Endodermal cell (in vitro differentiated cells): Measurements from ENCODE around the gene AMFR. TPM values are rescaled to one million over a fixed set of nuclear protein-coding genes. Genes with fewer than 3 reads are reported as not detected.

Source experiments
- DNase-seq: peaks from one replicate; pipeline ENCODE4 v3.0.0-alpha.2; 2017
- H3K27ac ChIP-seq: 2 replicates; pipeline ENCODE4 v1.5.1; 2013; ENCODE audit warnings: mild to moderate bottlenecking, low read depth, low read length, moderate library complexity
- H3K27me3 ChIP-seq: 2 replicates; pipeline ENCODE4 v1.6.1; 2013; ENCODE audit warnings: mild to moderate bottlenecking, low read length, moderate library complexity; ENCODE audit not compliant: insufficient read depth, control insufficient read depth, poor library complexity, severe bottlenecking
- H3K36me3 ChIP-seq: 2 replicates; pipeline ENCODE4 v1.7.0; 2013; ENCODE audit warnings: mild to moderate bottlenecking, low read length, moderate library complexity; ENCODE audit not compliant: control insufficient read depth, insufficient read depth
- H3K4me1 ChIP-seq: one replicate; pipeline ENCODE4 v1.7.0; 2013; ENCODE audit warnings: low read length; ENCODE audit not compliant: control insufficient read depth, insufficient read depth
- H3K4me3 ChIP-seq: 2 replicates; pipeline ENCODE4 v1.5.1; 2013; ENCODE audit warnings: mild to moderate bottlenecking, low read length, moderate library complexity
- H3K9ac ChIP-seq: 2 replicates; pipeline ENCODE4 v1.6.1; 2013; ENCODE audit warnings: mild to moderate bottlenecking, low read length, moderate library complexity; ENCODE audit not compliant: poor library complexity, severe bottlenecking; ENCODE audit errors: extremely low read depth
- H3K9me3 ChIP-seq: 2 replicates; pipeline ENCODE4 v1.6.1; 2013; ENCODE audit warnings: mild to moderate bottlenecking, low read length, moderate library complexity; ENCODE audit not compliant: control insufficient read depth
- H3K27ac Mint-ChIP-seq: 2 replicates; pipeline ENCODE4 v1.8.0; 2020; ENCODE audit warnings: mixed read lengths
- H3K27me3 Mint-ChIP-seq: 2 replicates; pipeline ENCODE4 v1.8.0; 2021; ENCODE audit warnings: mild to moderate bottlenecking, mixed read lengths; ENCODE audit not compliant: insufficient read depth
- H3K36me3 Mint-ChIP-seq: 2 replicates; pipeline ENCODE4 v1.8.0; 2020; ENCODE audit warnings: low read depth, mixed read lengths
- H3K4me1 Mint-ChIP-seq: 2 replicates; pipeline ENCODE4 v1.8.0; 2020; ENCODE audit warnings: mixed read lengths
- H3K4me3 Mint-ChIP-seq: 2 replicates; pipeline ENCODE4 v1.8.0; 2020; ENCODE audit warnings: mild to moderate bottlenecking, moderate library complexity, mixed read lengths
- H3K9me3 Mint-ChIP-seq: 2 replicates; pipeline ENCODE4 v1.8.0; 2020; ENCODE audit warnings: mild to moderate bottlenecking, mixed read lengths
- WGBS, 2 experiments: methylation state at CpG; one replicate each; pipeline versions ENCODE4 v1.1.5 to v1.1.7; 2013; ENCODE audit warnings: missing lambda C conversion rate in 2 of 2, mixed read lengths in 1 of 2; ENCODE audit not compliant: insufficient coverage in 1 of 2, insufficient read length in 1 of 2; 5-methylcytosine and 5-hydroxymethylcytosine counted together
- total RNA-seq, 2 donors: library from RNA; stranded (reverse); fragmentation: NEBNext Ultra II Directional in 1 of 2; extraction: Animal tissue kit (Norgen Biotek cat#: 25700) in 1 of 2; gene quantifications; 2 replicates in 1 of 2; 3 replicates in 1 of 2; pipeline ENCODE4 v1.2.1, GENCODE V29; 2021
- TF ChIP-seq, protein P1 (sequence below): fragments of 200-600 bp; sonication (generic); conservative IDR thresholded peaks from 2 replicates; pipeline ENCODE4 v1.5.0; 2021; ENCODE audit warnings: antibody characterized with exemption, mild to moderate bottlenecking

AMFR gene
- total RNA-seq, 2 donors from 2014 or later, result 77.0 to 81.6 TPM

DNA sequence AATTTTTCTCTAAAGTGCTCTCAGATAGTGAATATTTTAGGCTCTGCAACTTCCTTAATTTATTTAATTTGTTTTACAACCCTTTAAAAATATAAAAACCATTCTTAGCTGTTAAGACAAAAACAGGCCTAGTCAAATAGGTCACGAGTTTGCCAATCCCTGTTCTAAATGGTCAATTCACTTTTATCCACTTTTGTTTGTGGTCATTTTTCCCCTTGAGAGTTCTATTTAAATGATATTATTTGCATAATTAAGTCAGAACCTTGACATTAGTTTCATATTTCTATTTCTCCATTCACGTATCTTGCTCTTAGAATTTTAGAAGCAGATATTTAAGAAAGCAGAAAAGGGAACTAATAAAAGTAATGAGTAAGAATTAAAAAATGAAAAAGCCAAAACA, 4.0 kb downstream of the AMFR start:
- H3K36me3 Mint-ChIP-seq, result peaks cover 2% of the 10 kb centered on the region
- no peaks in the 10 kb centered on the region for H3K27me3 ChIP-seq
- H3K9me3 Mint-ChIP-seq, result no peaks in the 10 kb centered on the region
- no peak overlapping the region for H3K4me3 Mint-ChIP-seq
- H3K9me3 ChIP-seq, result no peaks in the 10 kb centered on the region
- H3K27ac ChIP-seq, result no peak overlapping the region
- H3K9ac ChIP-seq, result no peak overlapping the region
- DNase-seq, result no peak
- no peaks in the 10 kb centered on the region for H3K27me3 Mint-ChIP-seq
- no peaks in the 10 kb centered on the region for H3K36me3 ChIP-seq
- H3K4me1 ChIP-seq, result peaks cover 10% of the 10 kb centered on the region
- WGBS, 2 experiments, result 93 to 100% methylated on average over 1 of the region's 2 CpGs
- TF ChIP-seq, protein P1, sequence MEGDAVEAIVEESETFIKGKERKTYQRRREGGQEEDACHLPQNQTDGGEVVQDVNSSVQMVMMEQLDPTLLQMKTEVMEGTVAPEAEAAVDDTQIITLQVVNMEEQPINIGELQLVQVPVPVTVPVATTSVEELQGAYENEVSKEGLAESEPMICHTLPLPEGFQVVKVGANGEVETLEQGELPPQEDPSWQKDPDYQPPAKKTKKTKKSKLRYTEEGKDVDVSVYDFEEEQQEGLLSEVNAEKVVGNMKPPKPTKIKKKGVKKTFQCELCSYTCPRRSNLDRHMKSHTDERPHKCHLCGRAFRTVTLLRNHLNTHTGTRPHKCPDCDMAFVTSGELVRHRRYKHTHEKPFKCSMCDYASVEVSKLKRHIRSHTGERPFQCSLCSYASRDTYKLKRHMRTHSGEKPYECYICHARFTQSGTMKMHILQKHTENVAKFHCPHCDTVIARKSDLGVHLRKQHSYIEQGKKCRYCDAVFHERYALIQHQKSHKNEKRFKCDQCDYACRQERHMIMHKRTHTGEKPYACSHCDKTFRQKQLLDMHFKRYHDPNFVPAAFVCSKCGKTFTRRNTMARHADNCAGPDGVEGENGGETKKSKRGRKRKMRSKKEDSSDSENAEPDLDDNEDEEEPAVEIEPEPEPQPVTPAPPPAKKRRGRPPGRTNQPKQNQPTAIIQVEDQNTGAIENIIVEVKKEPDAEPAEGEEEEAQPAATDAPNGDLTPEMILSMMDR, result no peak
- H3K27ac Mint-ChIP-seq, result no peak overlapping the region
- H3K4me3 ChIP-seq, result no peak overlapping the region
- peaks cover 36% of the 10 kb centered on the region for H3K4me1 Mint-ChIP-seq

DNA sequence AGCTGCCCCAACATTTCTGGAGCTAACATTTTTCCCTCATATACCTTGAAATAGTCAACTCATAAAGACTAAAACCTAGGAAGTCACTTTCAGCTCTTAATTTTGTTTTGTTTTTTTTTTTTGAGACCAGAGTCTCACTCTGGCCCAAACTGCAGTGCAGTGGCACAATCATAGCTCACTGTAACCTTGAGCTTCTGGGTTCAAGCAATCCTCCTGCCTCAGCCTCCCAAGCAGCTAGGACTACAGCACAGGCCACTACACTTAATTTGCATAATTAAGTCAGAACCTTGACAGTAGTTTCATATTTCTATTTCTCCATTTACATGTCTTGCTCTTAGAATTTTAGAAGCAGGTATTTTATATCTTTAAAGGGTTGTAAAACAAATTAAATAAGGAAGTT, 4.7 kb downstream of the AMFR start:
- Histone ChIP-seq H3K36me3 (no peaks in the 10 kb centered on the region), H3K4me3 (no peak overlapping the region), H3K9ac (no peak overlapping the region), H3K27me3 (no peaks in the 10 kb centered on the region), H3K4me1 (peaks cover 10% of the 10 kb centered on the region), H3K9me3 (no peaks in the 10 kb centered on the region), H3K27ac (no peak overlapping the region)
- peaks cover 2% of the 10 kb centered on the region for H3K36me3 Mint-ChIP-seq
- H3K27me3 Mint-ChIP-seq, result no peaks in the 10 kb centered on the region
- no peaks in the 10 kb centered on the region for H3K9me3 Mint-ChIP-seq
- DNase-seq, result no peak
- TF ChIP-seq, protein P1, result no peak
- H3K4me1 Mint-ChIP-seq, result peaks cover 36% of the 10 kb centered on the region
- H3K27ac Mint-ChIP-seq, result no peak overlapping the region
- H3K4me3 Mint-ChIP-seq, result peak overlapping the region; percentile 7

DNA sequence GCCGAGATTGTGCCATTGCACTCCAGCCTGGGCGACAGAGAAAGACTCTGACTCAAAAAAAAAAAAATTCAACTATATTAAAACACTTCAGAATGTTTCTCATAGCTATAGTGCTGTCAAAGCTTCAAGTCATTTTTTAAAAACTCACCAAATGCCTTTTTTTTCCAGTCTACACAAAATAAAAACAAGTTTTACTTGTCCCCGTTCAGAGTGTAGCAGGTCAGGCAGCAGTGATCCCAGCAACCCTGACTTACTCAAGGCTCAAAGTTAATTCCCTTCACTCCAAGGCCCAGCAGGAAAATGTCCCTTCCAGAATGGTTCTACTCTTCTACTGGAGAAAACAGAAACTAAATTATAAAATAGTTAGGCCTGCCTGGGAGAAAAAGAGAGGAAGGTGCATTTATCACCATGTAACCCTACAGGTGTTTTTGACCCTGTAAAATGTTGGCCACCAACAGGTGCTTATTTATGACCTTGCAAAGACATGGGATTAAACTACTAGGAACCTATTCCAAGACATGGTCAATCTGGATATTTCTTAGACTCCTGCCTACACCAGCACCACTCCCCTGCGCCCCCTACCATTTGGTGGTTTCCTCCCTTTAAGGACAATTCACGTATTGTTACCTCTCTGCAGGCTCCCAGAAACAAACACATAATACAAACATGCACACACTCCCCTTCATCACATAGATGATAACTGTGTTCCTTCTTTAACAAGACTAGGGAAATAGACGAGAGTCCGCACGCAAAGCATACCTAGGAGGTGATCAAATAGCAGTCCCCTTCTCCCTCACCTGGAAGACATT, 5.4 kb downstream of the AMFR start:
- 81 to 89% methylated on average over 7 to 8 of the region's 8 CpGs for WGBS, 2 experiments
- H3K27me3 Mint-ChIP-seq, result no peaks in the 10 kb centered on the region
- no peaks in the 10 kb centered on the region for H3K36me3 ChIP-seq
- H3K4me1 ChIP-seq, result peaks cover 10% of the 10 kb centered on the region
- H3K4me1 Mint-ChIP-seq, result peaks cover 42% of the 10 kb centered on the region
- H3K27ac Mint-ChIP-seq, result peak overlapping the region; percentile 33
- H3K9me3 Mint-ChIP-seq, result no peaks in the 10 kb centered on the region
- H3K4me3 ChIP-seq, result no peak overlapping the region
- TF ChIP-seq, protein P1, result peak; percentile 39
- DNase-seq, result no peak
- no peaks in the 10 kb centered on the region for H3K27me3 ChIP-seq
- H3K9ac ChIP-seq, result no peak overlapping the region
- H3K27ac ChIP-seq, result no peak overlapping the region
- peak overlapping the region; percentile 7 for H3K4me3 Mint-ChIP-seq
- peaks cover 2% of the 10 kb centered on the region for H3K36me3 Mint-ChIP-seq
- no peaks in the 10 kb centered on the region for H3K9me3 ChIP-seq
